GM21367 (cell line): ENCODE data around the gene ANTXR1.

Source experiments
- ATAC-seq: cut with Tn5 transposase; IDR thresholded peaks from one replicate; pipeline ENCODE4 v1.9.1; 2021; ENCODE audit not compliant: unreplicated experiment

Gene ANTXR1

DNA sequence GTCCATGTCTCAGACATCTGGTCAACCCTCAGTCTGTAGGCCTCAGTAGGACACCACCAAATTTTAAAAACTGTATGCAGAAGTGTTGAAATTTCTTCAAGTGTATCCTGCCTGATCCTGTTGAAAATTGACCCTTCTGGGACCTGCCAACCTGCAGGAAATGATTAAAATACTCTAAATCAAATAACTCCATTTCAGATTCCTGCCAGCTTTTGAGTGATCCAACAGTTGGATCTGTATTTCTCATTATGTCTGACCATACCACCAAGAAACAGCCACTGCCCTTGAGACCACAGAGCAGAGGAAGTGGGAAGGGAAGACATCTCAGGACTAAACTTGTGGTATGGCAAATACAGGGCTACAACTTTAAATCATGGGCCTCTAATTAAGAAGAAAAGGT is 113.4 kb downstream of the ANTXR1 start:
- no peak for ATAC-seq

DNA sequence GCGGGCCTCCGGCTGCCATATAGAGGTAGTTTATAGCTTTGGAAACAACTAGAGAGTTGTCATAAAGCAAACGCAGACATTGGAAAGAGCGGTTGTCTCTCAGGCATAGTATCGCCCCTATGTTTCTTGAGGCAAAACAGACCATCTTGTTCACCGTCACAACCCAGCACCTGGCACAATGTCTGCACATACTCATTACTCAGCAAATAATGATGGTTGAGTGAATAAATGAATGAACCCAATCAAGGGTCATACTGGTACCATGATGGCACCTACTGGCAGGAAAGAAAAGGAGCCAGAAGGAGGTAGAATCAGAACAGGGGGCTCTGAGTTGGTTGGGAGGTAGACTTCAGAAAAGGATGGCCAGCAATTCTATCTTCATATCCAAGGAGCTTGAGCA is 118.5 kb downstream of the ANTXR1 start:
- no peak for ATAC-seq

DNA sequence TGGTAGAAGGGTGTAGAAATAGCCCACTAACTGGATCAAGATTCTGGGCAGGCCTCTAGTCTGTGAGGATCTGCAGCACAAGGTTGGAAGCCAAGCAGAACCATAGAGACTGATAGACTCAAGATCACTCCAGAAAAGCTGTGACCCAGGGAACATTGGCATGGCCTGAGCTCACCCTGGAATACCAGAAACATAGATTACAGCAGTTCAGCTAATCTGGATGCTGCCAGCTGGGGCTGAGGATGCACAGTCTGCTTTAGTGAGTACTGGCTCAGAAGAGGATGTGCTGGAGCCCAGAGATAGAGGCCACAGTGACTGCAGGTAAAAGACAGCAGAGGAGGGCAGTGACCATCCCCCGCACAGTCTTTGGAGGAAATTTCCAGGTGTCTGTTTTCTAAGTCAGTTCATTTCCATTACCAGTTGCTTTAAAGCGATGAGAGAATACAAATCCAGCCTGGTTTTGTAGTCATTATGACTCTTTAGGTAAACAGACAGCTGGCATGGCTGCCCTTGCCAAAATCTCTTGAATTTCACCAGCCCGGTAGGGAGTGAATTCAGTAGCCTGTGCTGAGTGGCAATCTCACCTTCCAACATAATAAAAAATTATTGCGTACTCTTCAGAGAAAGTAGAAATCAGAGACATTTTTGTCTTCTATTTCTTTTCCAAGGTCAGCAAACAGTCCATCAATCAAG is 119.2 kb downstream of the ANTXR1 start:
- ATAC-seq, result no peak

DNA sequence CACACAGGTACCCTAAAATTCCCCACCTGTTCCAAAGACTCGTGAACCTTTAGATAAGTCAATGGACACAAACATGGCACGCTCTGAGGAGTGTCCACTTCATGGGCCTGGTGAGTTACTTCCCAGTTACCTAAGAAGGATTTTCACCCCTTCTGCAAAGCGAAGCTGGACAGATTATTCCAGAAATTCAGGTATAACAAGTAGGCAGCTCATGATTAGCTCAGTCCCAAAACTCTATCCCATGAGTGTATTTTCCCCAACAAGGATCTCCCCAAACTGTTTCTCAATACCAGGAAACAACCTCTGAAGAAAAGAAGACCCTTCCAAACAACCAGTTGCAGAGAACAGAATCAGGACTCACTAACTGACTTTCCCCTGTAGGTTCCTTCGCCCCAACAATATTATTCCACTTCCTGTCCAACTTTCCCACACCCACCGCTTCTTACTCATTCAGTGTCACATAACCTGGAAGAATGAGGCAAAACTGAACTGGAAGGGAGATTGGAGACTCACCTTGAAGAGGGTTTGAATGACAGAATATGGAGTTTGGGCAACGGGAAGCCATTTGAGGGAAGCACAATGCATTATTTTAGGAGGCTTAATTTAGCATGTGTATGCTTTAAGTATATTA is 120.1 kb downstream of the ANTXR1 start:
- no peak for ATAC-seq

DNA sequence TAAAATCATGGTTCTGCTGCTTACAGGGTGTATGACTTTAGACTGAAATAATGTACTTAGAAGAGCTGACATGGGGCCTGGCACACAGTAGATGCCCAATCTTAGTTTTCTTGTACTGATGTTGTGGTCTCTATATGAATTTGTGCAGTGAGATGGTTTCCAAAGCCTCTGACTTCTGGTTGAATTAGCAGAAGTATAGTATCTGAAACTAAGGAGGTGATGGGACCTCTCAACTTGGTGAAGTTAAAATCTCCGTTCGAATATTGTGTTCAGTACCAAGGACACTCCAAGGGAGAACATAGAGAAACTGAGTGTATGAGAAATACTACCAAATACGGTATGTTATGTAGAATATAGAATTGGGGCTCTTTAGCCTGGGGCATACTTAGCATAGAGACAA is 120.9 kb downstream of the ANTXR1 start:
- ATAC-seq, result no peak

DNA sequence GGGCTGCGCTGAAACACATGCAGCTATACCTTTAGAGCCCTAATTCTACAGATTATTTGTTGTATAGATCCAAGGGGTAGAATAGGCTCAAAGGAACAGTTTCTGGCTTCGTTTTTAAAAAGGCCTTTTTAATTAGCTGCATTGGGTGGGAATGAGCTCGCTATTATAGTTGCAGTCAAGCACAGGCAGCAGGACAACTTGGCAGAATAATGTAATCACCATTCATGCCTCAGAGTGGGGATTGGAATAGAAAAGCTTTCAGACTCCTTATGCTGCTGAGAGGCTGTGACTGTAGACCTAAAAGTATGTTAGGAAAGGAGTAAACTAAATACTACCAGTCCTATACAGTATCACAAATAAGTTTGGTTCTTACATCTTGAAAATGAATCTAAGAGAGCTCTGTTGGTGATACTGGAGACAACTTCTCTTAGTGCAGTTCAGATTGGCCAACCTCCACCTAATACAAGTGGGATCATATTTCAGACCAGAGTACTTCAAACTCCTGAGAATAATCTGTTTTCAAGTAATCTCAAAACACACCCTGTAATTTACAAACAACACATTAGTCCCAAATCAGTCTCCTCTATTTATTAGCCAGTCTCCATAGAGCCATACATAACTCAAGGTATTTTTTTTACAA is 121.4 kb downstream of the ANTXR1 start:
- no peak for ATAC-seq

DNA sequence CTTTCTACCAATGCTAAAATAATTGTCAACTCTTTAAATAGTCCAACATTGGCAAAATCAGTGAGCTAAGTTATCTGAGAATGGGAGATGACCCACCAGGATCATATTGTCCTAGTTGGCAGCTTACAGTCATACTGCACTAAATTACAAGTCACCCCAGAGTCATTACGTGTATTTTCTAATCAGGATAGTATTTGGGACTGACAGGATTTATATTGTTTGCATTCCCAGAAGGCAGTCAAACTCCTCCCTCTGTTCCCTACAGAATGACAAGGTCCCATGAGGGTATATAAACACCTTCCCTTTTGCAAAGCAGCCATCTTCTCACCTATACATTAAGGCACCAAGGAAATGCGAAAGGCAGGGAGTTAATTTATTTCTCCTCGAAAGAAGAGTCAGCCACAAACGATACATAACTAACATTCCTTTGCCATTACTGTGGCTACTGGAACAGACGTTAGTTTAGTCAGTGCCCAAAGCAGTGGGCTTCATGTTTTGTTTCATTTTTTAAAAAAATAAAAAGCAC is 125.3 kb downstream of the ANTXR1 start:
- no peak for ATAC-seq

DNA sequence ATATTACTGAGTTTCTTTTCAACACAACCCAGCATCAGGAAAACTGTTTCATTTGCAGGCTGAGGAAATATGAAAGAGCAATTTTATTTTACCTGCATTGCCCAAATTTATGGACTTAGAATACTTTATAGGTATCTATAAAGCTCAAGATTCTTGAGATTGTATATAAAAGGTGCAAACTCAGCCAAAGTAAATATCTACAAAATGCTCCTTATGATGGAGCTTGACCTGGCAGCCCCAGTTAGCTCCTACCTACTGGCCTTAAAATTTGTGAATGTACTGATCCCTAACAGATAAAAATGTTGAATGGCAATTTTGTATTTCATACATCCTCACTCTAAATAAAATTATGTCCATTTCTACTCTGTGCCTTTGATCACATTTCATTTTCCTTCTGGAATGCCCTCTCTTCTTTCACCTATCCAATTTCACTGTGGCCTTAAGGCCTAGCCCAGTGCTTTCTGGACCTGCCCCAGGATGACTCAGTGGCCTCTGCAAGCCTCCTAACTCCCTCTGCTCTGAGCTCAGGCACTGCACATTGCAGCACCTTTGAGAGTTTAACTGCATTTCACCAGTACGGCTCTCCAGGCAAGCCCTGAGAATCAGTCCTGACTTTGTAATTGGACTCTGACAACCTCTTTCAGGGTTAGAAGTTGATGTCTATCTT is 125.9 kb downstream of the ANTXR1 start:
- no peak for ATAC-seq

DNA sequence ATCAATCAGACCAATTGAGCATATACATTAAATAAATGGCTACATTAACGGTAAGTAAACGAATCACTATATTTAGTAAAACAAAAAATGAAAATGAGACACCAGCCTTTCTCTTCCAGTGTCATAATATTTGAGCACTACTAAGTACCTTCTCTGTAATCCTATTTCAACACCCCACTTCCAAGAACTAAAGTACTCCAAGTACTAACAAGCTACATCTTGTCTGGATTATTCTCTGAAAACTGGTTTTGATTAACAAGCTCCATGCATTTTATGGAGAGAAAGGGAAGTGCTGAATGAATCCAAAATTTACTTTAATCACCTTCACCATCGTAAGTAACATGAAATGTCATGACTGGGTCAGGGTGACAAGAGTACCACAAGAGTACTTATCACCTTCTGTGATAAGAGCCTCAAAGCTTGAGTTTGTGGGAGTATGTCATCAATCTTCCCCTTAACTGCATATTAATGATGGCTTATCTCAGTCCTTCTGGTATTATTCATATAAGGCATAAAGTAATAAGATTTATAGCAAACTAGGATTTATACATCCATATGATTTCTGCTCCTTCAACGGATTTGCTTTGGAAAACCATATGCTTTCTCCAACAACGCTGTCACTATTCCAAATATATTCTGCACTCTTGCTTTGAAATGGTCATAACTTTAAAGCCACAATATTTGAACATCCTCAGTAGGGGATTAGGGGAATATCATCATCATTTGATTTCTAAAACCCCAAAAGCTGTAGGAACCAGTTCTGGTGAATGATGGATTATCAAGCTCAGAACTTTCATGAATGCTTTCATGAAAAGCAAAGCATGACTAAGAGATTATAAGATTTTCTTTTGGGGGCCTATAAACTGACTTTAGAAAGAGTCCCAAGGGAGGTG is 127.0 kb downstream of the ANTXR1 start:
- no peak for ATAC-seq

DNA sequence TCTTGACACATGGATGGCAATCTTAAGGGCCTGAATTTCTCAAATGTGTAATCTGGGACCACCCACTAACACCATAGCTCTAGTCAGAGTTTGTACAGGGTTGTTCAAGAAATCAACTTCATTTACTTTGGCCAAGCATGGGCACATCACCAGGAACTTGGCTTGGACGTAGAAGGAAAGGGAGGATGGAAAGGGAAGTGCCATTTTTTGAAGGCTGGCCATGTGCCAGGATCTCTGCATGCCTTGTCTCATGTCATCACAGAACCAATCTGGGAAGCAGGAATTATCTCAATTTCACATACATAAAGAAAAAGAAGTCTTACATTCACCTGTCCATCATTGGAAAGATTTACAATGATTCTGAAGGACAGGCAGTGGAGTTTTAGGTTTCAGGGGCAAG is 128.1 kb downstream of the ANTXR1 start:
- no peak for ATAC-seq

DNA sequence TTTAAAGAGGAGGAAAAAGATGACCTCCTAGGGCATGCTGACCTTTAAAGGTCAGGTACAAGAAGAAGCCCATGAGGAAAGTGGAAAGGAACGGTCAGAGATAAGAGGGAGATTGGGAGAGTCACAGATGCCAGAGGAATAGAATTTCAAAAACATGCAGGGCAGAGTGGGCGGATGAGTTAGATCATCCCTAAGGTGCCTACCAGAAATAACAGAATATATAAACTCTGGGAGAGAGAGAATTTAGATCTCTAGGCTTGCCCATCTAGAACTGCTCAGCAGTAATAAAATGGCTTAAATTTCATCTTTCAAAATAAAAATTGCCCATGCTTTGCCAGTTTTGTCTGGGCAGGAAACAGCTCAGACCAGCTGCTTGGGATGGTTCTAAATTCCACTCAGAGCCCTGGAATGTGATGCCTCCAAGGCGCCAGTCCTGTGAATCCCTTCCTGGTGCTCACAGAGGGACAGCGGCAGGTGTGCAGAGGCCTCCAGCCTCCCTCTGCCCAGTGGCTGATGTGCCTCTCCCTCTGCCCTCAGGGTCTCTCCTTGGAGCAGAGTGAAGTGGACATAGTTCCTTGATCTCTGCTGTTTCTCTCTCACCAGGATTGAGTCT is 130.9 kb downstream of the ANTXR1 start:
- no peak for ATAC-seq

DNA sequence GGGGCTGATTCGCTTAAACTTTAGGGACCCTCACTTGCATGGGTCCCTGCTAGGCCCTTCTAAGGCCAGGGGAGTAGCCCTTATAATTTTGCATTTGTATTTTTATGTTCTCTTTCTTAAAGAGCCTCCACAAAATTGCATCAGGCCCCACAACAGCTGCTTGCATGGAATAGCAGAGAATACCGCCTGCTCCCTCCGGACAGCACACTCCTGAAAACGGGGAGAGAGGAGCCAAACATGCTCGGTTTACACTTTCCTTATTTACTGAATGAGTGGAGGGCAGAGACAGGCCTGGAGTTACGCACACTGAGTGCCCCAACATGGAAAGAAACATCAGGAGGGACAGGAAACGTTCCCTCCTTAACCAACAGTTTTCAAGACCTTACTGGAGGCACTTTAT is 132.2 kb downstream of the ANTXR1 start:
- no peak for ATAC-seq

DNA sequence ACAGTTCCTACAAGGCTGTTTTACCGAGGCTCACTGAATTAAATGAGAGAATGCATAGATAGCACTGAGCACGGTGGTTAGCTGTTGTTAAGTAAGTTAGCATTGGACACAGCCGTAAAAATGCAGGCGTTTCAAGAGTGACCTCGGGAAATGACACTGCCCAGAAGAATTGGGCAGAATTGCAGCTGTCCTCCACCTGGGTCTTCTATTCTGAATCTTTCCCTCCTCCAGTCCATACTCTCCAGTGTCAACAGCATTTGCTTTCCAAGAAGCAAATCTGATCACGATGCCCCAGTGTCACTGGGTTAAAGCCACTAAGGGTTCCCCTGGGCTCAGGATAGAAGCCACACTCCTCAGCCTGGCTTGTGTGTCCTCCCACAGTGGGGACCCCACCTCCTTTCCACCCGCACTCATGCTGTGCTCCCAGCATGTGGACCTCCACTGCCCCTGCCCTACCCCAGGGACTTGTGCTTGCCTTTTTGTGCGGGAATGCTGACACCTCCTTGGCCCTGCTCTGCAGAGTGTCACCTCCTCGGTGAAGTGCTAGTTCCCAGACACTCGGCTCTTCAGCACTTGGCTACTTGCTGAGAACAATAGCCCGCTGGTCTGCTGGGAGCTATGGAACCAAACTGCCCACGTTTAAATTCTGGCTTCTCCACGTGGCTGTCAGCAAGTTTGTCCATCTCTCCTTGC is 135.0 kb downstream of the ANTXR1 start:
- no peak for ATAC-seq

DNA sequence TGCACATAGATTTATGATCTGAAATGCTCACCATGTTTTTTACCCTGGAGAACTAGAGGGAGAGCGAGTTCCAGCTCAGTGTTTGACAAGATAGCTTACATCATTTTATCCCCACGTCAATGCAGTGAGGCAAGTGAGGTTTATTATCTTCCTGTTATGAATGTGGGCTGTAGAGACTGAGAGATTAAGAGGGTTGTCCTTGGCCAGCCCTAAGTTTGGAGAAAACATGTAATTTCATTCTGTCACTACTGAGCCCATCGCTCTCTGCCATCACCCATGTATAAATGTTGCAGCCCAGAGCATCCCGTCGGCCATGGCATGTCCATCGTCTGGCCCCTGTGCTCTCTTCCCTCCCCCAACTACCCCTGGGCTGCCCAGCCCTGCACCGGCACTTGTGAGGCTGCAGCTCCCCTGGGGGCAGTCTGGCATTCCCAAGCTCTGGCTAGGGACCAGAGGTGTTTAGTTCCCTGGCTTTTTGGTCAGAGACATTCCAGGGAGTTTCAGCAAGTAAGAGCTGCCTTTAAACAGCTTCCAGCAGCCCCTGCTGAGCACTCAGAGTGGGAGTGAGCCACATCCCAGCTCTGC is 136.7 kb downstream of the ANTXR1 start:
- ATAC-seq, result no peak

DNA sequence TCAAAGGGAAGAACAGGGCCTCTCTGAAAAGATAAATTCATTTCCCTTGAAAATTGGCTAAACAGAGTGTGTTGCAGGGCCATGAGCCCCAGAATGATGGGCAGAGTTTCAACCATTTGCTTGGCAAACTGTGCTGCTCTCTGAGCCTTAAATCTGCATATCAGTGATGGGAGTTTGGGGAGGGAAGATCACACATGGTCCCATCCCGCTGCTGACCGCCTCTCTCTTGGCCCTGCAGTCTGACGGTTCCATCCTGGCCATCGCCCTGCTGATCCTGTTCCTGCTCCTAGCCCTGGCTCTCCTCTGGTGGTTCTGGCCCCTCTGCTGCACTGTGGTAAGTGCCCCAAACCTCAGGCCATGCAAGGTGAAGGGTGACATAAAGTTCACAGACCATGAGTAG is 139.0 kb downstream of the ANTXR1 start:
- ATAC-seq, result no peak

DNA sequence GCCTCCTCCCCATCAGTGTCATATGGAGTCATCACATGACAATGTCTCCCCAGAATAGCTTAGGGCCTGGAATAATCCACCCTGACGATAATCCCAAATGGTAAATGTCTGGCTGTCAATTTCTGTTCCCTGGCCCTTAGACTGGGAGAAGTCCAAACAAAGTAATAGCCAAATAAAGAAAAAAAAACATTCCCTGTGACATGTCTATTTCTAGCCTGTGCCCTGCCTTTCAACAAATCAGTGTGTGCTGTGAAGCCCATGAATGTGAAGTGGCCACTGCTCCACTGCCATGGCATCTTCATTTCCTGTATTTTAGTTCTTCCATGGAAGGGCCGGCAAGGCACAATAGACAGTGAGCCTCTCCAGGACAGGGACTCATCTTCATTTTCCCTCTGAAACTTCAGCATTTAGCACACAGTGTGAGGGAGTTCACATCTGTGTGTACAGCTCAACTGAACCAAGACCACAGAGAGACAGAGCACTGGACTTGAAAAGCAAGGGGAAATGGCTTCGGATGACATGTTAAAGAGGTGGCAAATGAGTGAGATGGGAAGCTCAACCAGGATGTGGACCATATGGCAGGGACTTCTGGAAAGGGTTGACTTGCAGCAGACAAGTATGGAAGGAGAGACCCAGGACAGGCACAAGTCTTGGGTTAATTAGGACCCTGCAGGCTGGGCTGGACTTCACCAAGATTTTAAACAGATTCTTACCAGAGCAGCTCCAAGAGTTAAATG is 140.0 kb downstream of the ANTXR1 start:
- no peak for ATAC-seq

DNA sequence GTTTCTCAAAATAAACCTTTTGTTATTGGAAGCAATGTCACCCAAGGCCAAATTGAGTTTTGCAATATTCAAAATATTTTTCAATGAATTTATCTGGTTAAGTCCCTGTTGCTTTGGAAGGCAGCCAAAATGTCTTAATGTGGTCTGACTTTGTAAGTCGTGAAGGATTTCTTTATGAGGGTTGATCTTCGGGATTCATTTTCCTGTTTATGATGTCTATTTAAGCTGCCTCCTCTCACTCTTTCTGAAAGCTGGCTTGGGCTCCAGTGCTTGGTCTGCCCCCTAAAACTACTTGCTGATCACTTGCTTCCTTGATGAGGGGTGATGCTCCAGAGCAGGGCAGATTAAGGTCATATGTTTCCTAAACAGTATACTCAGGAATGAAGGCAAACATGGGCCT is 141.1 kb downstream of the ANTXR1 start:
- no peak for ATAC-seq

DNA sequence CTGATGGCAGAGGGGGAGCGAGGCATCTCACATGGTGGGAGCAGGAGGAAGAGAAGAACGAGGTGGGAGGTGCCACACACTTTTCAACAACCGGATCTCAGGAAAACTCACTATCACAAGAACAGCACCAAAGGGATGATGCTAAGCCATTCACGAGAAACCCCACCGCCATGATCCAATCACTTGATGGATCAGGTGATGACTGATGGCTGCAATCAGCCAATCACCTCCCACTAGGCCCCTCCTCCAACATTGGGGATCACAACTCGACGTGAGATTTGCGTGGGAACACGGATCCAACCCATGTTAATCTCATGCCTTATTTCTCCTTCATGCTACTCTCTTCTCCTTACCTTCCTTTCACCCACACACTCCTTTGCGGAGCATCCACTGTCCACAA is 143.6 kb downstream of the ANTXR1 start:
- ATAC-seq, result no peak

DNA sequence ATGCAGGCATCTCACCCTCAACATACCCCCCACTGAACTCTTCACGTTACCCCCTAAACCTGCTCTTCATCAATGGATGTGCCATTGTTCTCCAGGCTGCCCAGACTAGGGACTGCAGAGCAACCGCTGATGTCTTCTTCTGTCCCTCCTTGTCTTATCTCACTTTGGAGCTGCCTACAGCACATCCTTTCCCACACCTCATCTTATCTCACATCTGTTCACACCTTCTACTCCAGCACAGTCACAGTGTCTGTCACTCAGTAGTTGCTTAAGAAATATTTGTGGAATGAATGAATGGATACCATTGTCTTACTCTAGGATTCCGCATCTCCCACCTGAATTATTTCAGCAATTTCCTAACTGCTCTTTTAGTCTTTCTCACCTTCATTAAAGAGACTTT is 144.5 kb downstream of the ANTXR1 start:
- ATAC-seq, result no peak
